ENCODE results near the gene ALAD. TPM values are rescaled to one million over a fixed set of nuclear protein-coding genes. Genes with fewer than 3 reads are reported as not detected.

ALAD gene
- total and polyA plus RNA-seq, 2 of the 8 experiments (the other 6 are each of a cell fraction or from before 2014, with no cell fraction given): 8.2 to 15.3 TPM

GRCh38 chr9:113340011-113340699 lies 60.9 kb downstream of the ALAD start, which contains the start of gene WDR31 (continued):
- TF ChIP-seq, protein P1, sequence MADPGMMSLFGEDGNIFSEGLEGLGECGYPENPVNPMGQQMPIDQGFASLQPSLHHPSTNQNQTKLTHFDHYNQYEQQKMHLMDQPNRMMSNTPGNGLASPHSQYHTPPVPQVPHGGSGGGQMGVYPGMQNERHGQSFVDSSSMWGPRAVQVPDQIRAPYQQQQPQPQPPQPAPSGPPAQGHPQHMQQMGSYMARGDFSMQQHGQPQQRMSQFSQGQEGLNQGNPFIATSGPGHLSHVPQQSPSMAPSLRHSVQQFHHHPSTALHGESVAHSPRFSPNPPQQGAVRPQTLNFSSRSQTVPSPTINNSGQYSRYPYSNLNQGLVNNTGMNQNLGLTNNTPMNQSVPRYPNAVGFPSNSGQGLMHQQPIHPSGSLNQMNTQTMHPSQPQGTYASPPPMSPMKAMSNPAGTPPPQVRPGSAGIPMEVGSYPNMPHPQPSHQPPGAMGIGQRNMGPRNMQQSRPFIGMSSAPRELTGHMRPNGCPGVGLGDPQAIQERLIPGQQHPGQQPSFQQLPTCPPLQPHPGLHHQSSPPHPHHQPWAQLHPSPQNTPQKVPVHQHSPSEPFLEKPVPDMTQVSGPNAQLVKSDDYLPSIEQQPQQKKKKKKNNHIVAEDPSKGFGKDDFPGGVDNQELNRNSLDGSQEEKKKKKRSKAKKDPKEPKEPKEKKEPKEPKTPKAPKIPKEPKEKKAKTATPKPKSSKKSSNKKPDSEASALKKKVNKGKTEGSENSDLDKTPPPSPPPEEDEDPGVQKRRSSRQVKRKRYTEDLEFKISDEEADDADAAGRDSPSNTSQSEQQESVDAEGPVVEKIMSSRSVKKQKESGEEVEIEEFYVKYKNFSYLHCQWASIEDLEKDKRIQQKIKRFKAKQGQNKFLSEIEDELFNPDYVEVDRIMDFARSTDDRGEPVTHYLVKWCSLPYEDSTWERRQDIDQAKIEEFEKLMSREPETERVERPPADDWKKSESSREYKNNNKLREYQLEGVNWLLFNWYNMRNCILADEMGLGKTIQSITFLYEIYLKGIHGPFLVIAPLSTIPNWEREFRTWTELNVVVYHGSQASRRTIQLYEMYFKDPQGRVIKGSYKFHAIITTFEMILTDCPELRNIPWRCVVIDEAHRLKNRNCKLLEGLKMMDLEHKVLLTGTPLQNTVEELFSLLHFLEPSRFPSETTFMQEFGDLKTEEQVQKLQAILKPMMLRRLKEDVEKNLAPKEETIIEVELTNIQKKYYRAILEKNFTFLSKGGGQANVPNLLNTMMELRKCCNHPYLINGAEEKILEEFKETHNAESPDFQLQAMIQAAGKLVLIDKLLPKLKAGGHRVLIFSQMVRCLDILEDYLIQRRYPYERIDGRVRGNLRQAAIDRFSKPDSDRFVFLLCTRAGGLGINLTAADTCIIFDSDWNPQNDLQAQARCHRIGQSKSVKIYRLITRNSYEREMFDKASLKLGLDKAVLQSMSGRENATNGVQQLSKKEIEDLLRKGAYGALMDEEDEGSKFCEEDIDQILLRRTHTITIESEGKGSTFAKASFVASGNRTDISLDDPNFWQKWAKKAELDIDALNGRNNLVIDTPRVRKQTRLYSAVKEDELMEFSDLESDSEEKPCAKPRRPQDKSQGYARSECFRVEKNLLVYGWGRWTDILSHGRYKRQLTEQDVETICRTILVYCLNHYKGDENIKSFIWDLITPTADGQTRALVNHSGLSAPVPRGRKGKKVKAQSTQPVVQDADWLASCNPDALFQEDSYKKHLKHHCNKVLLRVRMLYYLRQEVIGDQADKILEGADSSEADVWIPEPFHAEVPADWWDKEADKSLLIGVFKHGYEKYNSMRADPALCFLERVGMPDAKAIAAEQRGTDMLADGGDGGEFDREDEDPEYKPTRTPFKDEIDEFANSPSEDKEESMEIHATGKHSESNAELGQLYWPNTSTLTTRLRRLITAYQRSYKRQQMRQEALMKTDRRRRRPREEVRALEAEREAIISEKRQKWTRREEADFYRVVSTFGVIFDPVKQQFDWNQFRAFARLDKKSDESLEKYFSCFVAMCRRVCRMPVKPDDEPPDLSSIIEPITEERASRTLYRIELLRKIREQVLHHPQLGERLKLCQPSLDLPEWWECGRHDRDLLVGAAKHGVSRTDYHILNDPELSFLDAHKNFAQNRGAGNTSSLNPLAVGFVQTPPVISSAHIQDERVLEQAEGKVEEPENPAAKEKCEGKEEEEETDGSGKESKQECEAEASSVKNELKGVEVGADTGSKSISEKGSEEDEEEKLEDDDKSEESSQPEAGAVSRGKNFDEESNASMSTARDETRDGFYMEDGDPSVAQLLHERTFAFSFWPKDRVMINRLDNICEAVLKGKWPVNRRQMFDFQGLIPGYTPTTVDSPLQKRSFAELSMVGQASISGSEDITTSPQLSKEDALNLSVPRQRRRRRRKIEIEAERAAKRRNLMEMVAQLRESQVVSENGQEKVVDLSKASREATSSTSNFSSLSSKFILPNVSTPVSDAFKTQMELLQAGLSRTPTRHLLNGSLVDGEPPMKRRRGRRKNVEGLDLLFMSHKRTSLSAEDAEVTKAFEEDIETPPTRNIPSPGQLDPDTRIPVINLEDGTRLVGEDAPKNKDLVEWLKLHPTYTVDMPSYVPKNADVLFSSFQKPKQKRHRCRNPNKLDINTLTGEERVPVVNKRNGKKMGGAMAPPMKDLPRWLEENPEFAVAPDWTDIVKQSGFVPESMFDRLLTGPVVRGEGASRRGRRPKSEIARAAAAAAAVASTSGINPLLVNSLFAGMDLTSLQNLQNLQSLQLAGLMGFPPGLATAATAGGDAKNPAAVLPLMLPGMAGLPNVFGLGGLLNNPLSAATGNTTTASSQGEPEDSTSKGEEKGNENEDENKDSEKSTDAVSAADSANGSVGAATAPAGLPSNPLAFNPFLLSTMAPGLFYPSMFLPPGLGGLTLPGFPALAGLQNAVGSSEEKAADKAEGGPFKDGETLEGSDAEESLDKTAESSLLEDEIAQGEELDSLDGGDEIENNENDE (IDR thresholded peaks at IDR 0.05; ENCODE audit: insufficient replicate concordance, low read length): no peak
- TF ChIP-seq EGR1 (IDR thresholded peaks at IDR 0.05; ENCODE audit: borderline replicate concordance, low read depth, low read length) (peak; percentile 44; the same call in 1 of the 2 replicates), CBX5 (IDR thresholded peaks at IDR 0.05; ENCODE audit: low read depth, low read length) (no peak), TAF1 (IDR thresholded peaks at IDR 0.05; ENCODE audit: low read depth, low read length) (peak; percentile 88), SRF (IDR thresholded peaks at IDR 0.05; ENCODE audit: low read depth, low read length) (peak; percentile 55), BRCA1 (IDR thresholded peaks at IDR 0.05; ENCODE audit: low read depth, low read length) (peak; percentile 49; the same call in 1 of the 2 replicates), POLR2AphosphoS5 (IDR thresholded peaks at IDR 0.05; ENCODE audit: low read depth, low read length) (no peak), ATF3 (IDR thresholded peaks at IDR 0.05; ENCODE audit: insufficient read depth, low read depth, low read length) (no peak)

All from H1 (cell line).